Right lobe of liver (tissue), 6 donors: Measurements from ENCODE around the gene HIC1. TPM values are rescaled to one million over a fixed set of nuclear protein-coding genes. Genes with fewer than 3 reads are reported as not detected.

Experiments
- ATAC-seq, 4 donors: fragments of 200-7000 bp; cut with Tn5 transposase; one replicate each; pipeline ENCODE4 v1.9.1; 2020; ENCODE audit warnings: mild to moderate bottlenecking in 4 of 4, moderate library complexity in 4 of 4
- DNase-seq, 3 donors: peaks; one replicate each; pipeline ENCODE4 v3.0.0-alpha.2; 2020
- H3K27ac ChIP-seq, 3 donors: fragments of 200-600 bp; one replicate each; pipeline ENCODE4 v1.8.0; 2022
- H3K27me3 ChIP-seq, 2 donors: fragments of 200-600 bp; one replicate each; pipeline ENCODE4 v1.8.0; 2022
- H3K36me3 ChIP-seq, 4 donors: fragments of 200-600 bp; sonication (generic) in 1 of 4; one replicate each; pipeline versions ENCODE4 v1.5.1 to v1.8.0; 2017 to 2022; ENCODE audit warnings: control low read depth in 1 of 4
- H3K4me1 ChIP-seq, 4 donors: fragments of 200-600 bp; sonication (generic) in 1 of 4; one replicate each; pipeline versions ENCODE4 v1.5.1 to v1.8.0; 2017 to 2022; ENCODE audit warnings: control low read depth in 1 of 4
- H3K4me3 ChIP-seq, 3 donors: fragments of 200-600 bp; one replicate each; pipeline ENCODE4 v1.8.0; 2022
- H3K9me3 ChIP-seq, 4 donors: fragments of 200-600 bp; sonication (generic) in 1 of 4; one replicate each; pipeline versions ENCODE4 v1.5.1 to v1.8.0; 2017 to 2022; ENCODE audit warnings: control low read depth in 1 of 4
- CTCF ChIP-seq, 4 donors: fragments of 200-600 bp in 3 of 4; fragments of 450-650 bp in 1 of 4; IDR thresholded peaks; one replicate each; pipeline versions ENCODE4 v1.5.1 to v1.8.0; 2016 to 2022; ENCODE audit warnings: antibody characterized with exemption in 4 of 4, mild to moderate bottlenecking in 2 of 4
- POLR2A ChIP-seq: fragments of 450-650 bp; IDR thresholded peaks from one replicate; pipeline ENCODE4 v1.6.1; 2017; ENCODE audit warnings: antibody characterized with exemption, mild to moderate bottlenecking
- WGBS: methylation state at CpG from one replicate; pipeline ENCODE4 v1.1.6; 2018; ENCODE audit warnings: low coverage, low lambda C conversion rate; ENCODE audit not compliant: insufficient coverage; ENCODE audit errors: missing lambda C conversion rate; 5-methylcytosine and 5-hydroxymethylcytosine counted together
- intact Hi-C, 2 donors: fragments of 100-400 bp; cut with DNase I; formaldehyde crosslinking; loops; one replicate each; pipeline versions ENCODE4 v1.11.2 to v1.14.1; 2022
- total RNA-seq, 6 experiments: library from RNA; depleted of rRNA in 2 of 6; stranded (reverse); fragments of >200 nt in 2 of 6; fragmentation: NEBNext Ultra II Directional in 3 of 6; extraction: Animal tissue kit (Norgen Biotek cat#: 25700) in 3 of 6; gene quantifications; one replicate each; pipeline versions ENCODE4 v1.1.0 to v1.2.4, GENCODE V29; 2016 to 2023
- donor health status: DM: no; HTN: yes; CAD: no.
- donor health status: DM: no; HTN: no; CAD: no.
- donor health status: DM: no; HTN: no; CAD: no.
- donor health status: DM: no; HTN: yes; CAD: no.
- donor health status: DM: no; HTN: yes; CAD: no.

The HIC1 gene
- total RNA-seq, 6 experiments from 2014 or later, result 4.7 to 14.8 (median 6.1) TPM

- Histone ChIP-seq H3K36me3 (no peaks in the 10 kb centered on the region), H3K4me3 (no peak overlapping the region), H3K27me3 (no peaks in the 10 kb centered on the region), H3K27ac (peak overlapping the region in 2 of 3 donors; percentile 47 to 71), H3K4me1 (peaks cover 0 to 42% (median 3%) of the 10 kb centered on the region in 4 donors), H3K9me3 (no peaks in the 10 kb centered on the region)
- no peak for TF ChIP-seq POLR2A
- TF ChIP-seq CTCF (IDR thresholded peaks at IDR 0.05), result no peak
- DNase-seq, result no peak
- WGBS, result no CpG with 5 or more reads among the region's 6 CpGs
- intact Hi-C loops, result no loop called here
- ATAC-seq, result no peak
These were observed 13.2 kb downstream of the HIC1 start for GRCh38 chr17:2068031-2068518.

DNA sequence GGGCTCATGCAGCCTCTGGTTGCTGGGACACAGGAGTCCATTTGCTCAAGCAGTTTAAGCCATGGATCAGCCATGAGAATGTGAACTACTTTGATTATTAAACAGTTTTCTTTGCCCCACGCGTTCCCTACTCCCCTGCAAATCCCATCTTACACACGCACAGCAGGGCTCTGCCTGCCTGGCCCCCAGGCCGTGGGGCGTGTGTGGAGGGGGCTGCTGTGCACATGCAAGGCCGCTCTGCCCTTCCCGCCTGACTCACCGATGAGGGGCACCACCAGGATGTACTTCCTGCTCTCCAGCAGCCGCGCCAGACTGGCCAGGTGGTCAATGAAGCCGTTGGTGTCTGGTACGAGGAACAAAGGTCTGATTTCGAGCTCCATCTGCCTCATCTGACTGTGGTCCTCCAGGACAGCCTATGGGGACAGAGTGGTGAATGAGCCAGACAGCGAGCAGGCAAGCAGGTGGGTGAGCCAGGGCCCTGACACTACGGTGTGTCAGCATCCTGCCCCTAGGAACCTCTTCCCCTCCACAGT, 13.7 kb downstream of the HIC1 start:
- intact Hi-C loops, result no loop called here
- TF ChIP-seq CTCF (IDR thresholded peaks at IDR 0.05), result no peak
- TF ChIP-seq POLR2A, result no peak
- DNase-seq (no peak), ATAC-seq (no peak)
- Histone ChIP-seq H3K27ac (peak overlapping the region in 2 of 3 donors; percentile 21 to 71), H3K4me1 (peaks cover 0 to 38% (median 3%) of the 10 kb centered on the region in 4 donors), H3K4me3 (no peak overlapping the region), H3K36me3 (no peaks in the 10 kb centered on the region), H3K27me3 (no peaks in the 10 kb centered on the region), H3K9me3 (no peaks in the 10 kb centered on the region)
- WGBS, result 96% methylated on average over 3 of the region's 15 CpGs

DNA sequence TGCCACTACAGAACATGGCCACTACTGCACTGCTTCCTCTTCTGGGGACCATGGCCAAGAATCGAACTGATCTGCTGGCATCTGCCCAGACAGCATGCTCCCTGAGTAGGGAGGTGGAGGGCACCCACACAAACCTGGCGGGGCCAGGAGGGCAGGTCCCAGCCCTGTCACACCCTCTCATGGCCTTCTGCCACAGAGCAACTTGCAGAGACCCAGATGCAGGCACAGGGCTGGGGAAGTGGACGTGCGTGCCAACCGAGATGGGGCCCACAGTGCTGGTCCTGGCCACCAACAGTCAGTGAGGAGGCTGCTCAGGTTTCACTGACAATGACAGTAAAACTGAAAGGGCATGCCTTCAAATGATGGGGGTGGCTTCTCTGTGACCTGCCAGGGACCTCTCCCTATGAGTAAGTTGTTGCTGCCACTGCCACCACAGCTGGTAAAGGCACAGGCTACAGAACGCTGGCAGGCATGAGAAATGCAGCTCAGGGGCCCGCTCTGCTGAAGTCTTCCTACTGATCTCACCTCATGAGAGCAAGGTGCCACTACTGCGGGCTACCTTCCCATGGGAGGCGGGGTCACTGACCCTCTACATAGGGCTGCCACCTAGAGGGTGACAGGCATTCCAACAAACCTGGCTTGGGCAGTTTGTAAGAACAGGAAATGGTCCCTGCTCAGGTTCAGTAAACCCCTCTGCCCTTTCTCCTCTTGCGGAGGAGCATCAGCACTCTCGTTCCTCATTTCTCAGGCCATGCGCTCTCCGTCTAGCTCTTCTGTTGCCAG, 15.5 kb downstream of the HIC1 start:
- DNase-seq (peak; percentile 84 to 90 (median 89)), ATAC-seq (peak; percentile 64 to 79 (median 76))
- Histone ChIP-seq H3K27ac (peak overlapping the region; percentile 61 to 72 (median 63)), H3K27me3 (no peaks in the 10 kb centered on the region), H3K4me1 (peaks cover 0 to 29% (median 0%) of the 10 kb centered on the region in 4 donors), H3K36me3 (no peaks in the 10 kb centered on the region), H3K4me3 (no peak overlapping the region), H3K9me3 (no peaks in the 10 kb centered on the region)
- WGBS, result 20% methylated on average over 3 of the region's 13 CpGs
- intact Hi-C loops, result no loop called here
- TF ChIP-seq CTCF (IDR thresholded peaks at IDR 0.05), result peak in 2 of 4 donors; percentile 14 to 30
- no peak for TF ChIP-seq POLR2A

DNA sequence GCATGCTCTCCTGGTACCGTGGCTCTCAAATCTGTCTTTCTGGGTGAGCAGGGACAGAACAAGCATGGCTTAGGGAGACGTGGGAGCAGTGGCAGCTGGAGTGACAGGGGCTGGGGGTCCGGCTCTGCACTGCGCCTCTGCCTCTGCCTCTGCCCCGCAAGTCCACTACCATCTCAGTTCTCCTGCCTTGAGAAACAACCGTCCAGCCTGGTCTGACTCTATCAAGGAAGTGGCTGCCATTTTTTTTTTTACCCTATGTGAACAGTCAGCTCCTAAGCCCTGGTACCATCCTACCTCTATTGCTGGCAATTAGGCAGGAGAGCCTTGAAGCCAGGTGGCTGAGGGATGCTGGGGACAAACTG, 16.1 kb downstream of the HIC1 start:
- H3K4me3 ChIP-seq, result no peak overlapping the region
- H3K27ac ChIP-seq, result peak overlapping the region; percentile 61 to 72 (median 63)
- peaks cover 0 to 27% (median 0%) of the 10 kb centered on the region in 4 donors for H3K4me1 ChIP-seq
- intact Hi-C loops, result no loop called here
- no peaks in the 10 kb centered on the region for H3K27me3 ChIP-seq
- TF ChIP-seq CTCF (IDR thresholded peaks at IDR 0.05) (no peak), POLR2A (no peak)
- DNase-seq (no peak), ATAC-seq (no peak)
- no peaks in the 10 kb centered on the region for H3K36me3 ChIP-seq
- 79% methylated on average over 5 of the region's 6 CpGs for WGBS
- H3K9me3 ChIP-seq, result no peaks in the 10 kb centered on the region
